ENCODE measurements around the gene TMEM185A.

- TF ChIP-seq CTCF (IDR thresholded peaks at IDR 0.05) (no peak), POLR2A (IDR thresholded peaks at IDR 0.05) (no peak)
Observed at GRCh38 chrX:149628768-149629167, 2.8 kb downstream of the TMEM185A start.
